HepG2 (cell line): ENCODE results near the gene RAB34. TPM values are rescaled to one million over a fixed set of nuclear protein-coding genes. Genes with fewer than 3 reads are reported as not detected.

Experiments used
- ATF3 ChIP-seq: sonication (generic); formaldehyde crosslinking; IDR thresholded peaks from 2 replicates; pipeline ENCODE4 v1.4.0; 2020; ENCODE audit warnings: missing genetic modification reagents
- CSRNP2 ChIP-seq: sonication (generic); formaldehyde crosslinking; conservative IDR thresholded peaks from 2 replicates; pipeline ENCODE4 v1.8.0; 2022; ENCODE audit warnings: low read depth, missing genetic modification reagents
- ETV6 ChIP-seq: sonication (generic); formaldehyde crosslinking; conservative IDR thresholded peaks from 2 replicates; pipeline ENCODE4 v1.4.0; 2020; ENCODE audit warnings: missing genetic modification reagents
- FOSL2 ChIP-seq: sonication (generic); formaldehyde crosslinking; IDR thresholded peaks from 2 replicates; pipeline ENCODE4 v1.4.0; 2020; ENCODE audit warnings: missing genetic modification reagents
- PBX2 ChIP-seq: IDR thresholded peaks from 2 replicates; pipeline ENCODE4 v1.6.1; 2016; ENCODE audit warnings: control low read depth
- SIN3A ChIP-seq: IDR thresholded peaks from 2 replicates; pipeline ENCODE4 v1.6.1; 2011; ENCODE audit warnings: low read depth, mild to moderate bottlenecking, control low read depth, low read length, borderline replicate concordance
- SP4 ChIP-seq: sonication (generic); formaldehyde crosslinking; IDR thresholded peaks from 2 replicates; pipeline ENCODE4 v1.8.1; 2023; ENCODE audit warnings: mild to moderate bottlenecking, missing genetic modification reagents
- ZNF280D ChIP-seq: sonication (generic); formaldehyde crosslinking; IDR thresholded peaks from 2 replicates; pipeline ENCODE4 v1.5.1; 2020; ENCODE audit warnings: mild to moderate bottlenecking, missing genetic modification reagents
- ZNF343 ChIP-seq: sonication (generic); formaldehyde crosslinking; IDR thresholded peaks from 2 replicates; pipeline ENCODE4 v1.4.0; 2020; ENCODE audit warnings: mild to moderate bottlenecking, missing genetic modification reagents
- ZNF740 ChIP-seq: sonication (generic); formaldehyde crosslinking; IDR thresholded peaks from 2 replicates; pipeline ENCODE4 v1.4.0; 2020; ENCODE audit warnings: missing genetic modification reagents
- ZNF747 ChIP-seq: sonication (generic); formaldehyde crosslinking; IDR thresholded peaks from 2 replicates; pipeline ENCODE4 v1.8.1; 2023; ENCODE audit warnings: missing genetic modification reagents, mild to moderate bottlenecking, borderline replicate concordance
- ZNF776 ChIP-seq: sonication (generic); formaldehyde crosslinking; IDR thresholded peaks from 2 replicates; pipeline ENCODE4 v1.4.0; 2020; ENCODE audit warnings: mild to moderate bottlenecking, missing genetic modification reagents
- ZNF780A ChIP-seq: sonication (generic); formaldehyde crosslinking; IDR thresholded peaks from 2 replicates; pipeline ENCODE4 v1.8.0; 2022; ENCODE audit warnings: mild to moderate bottlenecking, missing genetic modification reagents, moderate library complexity
- polyA plus RNA-seq, 8 experiments: library from polyadenylated mRNA; depleted of rRNA in 3 of 8; stranded (reverse) in 7 of 8; unstranded in 1 of 8; fragments of >200 nt; fragmentation: Illumina TruSeq in 4 of 8; extraction: Trizol in 4 of 8; gene quantifications; 2 replicates each; pipeline versions ENCODE4 v1.2.1 to v1.2.3, GENCODE V29; 2011 to 2016; ENCODE audit warnings: low read depth in 4 of 8, missing spikeins in 1 of 8, mixed read lengths in 1 of 8; ENCODE audit not compliant: insufficient read depth in 1 of 8
- total RNA-seq, 5 experiments: library from RNA; depleted of rRNA; stranded (reverse); fragments of >200 nt; fragmentation: Illumina TruSeq; extraction: Trizol; gene quantifications; 2 replicates each; pipeline ENCODE4 v1.2.3, GENCODE V29; 2016; ENCODE audit warnings: low read depth in 1 of 5

RAB34 gene
- total and polyA plus RNA-seq, 2 of the 13 experiments (the other 11 are each of a cell fraction or from before 2014, with no cell fraction given) = 0.49 TPM; not detected in 1

GRCh38 chr17:28724500-28725165 is 7.0 kb upstream of the RAB34 start (continued):
- TF ChIP-seq ZNF747 (CRISPR knock-in tag) = 0 out of 2 replicates have a peak, but pooled peaks have one; percentile 16
- TF ChIP-seq SIN3A = 0 out of 2 replicates have a peak, but pooled peaks have one; percentile 11
- TF ChIP-seq ZNF280D (CRISPR knock-in tag) = peak; percentile 47; the same call in 1 of the 2 replicates
- TF ChIP-seq ATF3 (CRISPR knock-in tag) = no peak
- 0 out of 2 replicates have a peak, but pooled peaks have one; percentile 19 for TF ChIP-seq SP4 (CRISPR knock-in tag)
- 0 out of 2 replicates have a peak, but pooled peaks have one; percentile 2 for TF ChIP-seq FOSL2
- TF ChIP-seq ZNF776 (CRISPR knock-in tag) = no peak
- TF ChIP-seq ZNF740 (CRISPR knock-in tag) = peak; percentile 0; the same call in 1 of the 2 replicates
- no peak for TF ChIP-seq PBX2 (CRISPR knock-in tag)
- peak; percentile 43; the same call in 1 of the 2 replicates for TF ChIP-seq ETV6
- TF ChIP-seq ZNF343 (CRISPR knock-in tag) = no peak
- no peak for TF ChIP-seq CSRNP2
- TF ChIP-seq ZNF780A (CRISPR knock-in tag) = no peak
